Heart right ventricle (tissue), 16 donors: ENCODE data around the gene GREM2. TPM values are rescaled to one million over a fixed set of nuclear protein-coding genes. Genes with fewer than 3 reads are reported as not detected.

Experiments used
- ATAC-seq, 8 donors: fragments of 200-7000 bp; cut with Tn5 transposase; one replicate each; pipeline ENCODE4 v1.9.1; 2020; ENCODE audit warnings: mild to moderate bottlenecking in 8 of 8, moderate library complexity in 8 of 8, moderate number of reproducible peaks in 1 of 8
- DNase-seq, 2 donors: peaks; one replicate each; pipeline ENCODE4 v3.0.0-alpha.2; 2020
- H3K27ac ChIP-seq, 10 donors: fragments of 200-600 bp; sonication (generic) in 2 of 10; one replicate each; pipeline versions ENCODE4 v1.5.0 to v1.8.0; 2020 to 2022; ENCODE audit warnings: mild to moderate bottlenecking in 3 of 10
- H3K27me3 ChIP-seq, 7 donors: fragments of 200-600 bp; one replicate each; pipeline ENCODE4 v1.8.0; 2021 to 2022; ENCODE audit warnings: mild to moderate bottlenecking in 2 of 7
- H3K36me3 ChIP-seq, 9 donors: fragments of 200-600 bp; sonication (generic) in 1 of 9; one replicate each; pipeline versions ENCODE4 v1.5.0 to v1.8.0; 2020 to 2022; ENCODE audit warnings: mild to moderate bottlenecking in 2 of 9
- H3K4me1 ChIP-seq, 9 donors: fragments of 200-600 bp; sonication (generic) in 1 of 9; one replicate each; pipeline versions ENCODE4 v1.5.0 to v1.8.0; 2020 to 2022; ENCODE audit warnings: mild to moderate bottlenecking in 4 of 9
- H3K4me3 ChIP-seq, 10 donors: fragments of 200-600 bp; sonication (generic) in 2 of 10; one replicate each; pipeline versions ENCODE4 v1.5.0 to v1.8.0; 2020 to 2022; ENCODE audit warnings: mild to moderate bottlenecking in 7 of 10, moderate library complexity in 2 of 10
- H3K9me3 ChIP-seq, 11 donors: fragments of 200-600 bp in 10 of 11; sonication (generic) in 2 of 11; one replicate each; pipeline versions ENCODE4 v1.5.0 to v1.8.0; 2013 to 2022; ENCODE audit warnings: mild to moderate bottlenecking in 2 of 11, control low read depth in 1 of 11, moderate library complexity in 1 of 11
- WGBS, 2 donors: extraction: QIAGEN DNeasy Blood & Tissue Kit; methylation state at CpG; one replicate each; pipeline ENCODE4 v1.1.7; 2013; ENCODE audit warnings: inconsistent platforms in 1 of 2; 5-methylcytosine and 5-hydroxymethylcytosine counted together
- intact Hi-C, 10 donors: fragments of 100-400 bp; cut with DNase I; formaldehyde crosslinking; loops; one replicate each; pipeline versions ENCODE4 v1.11.1 to v1.14.2; 2022
- polyA plus RNA-seq, 2 donors: library from polyadenylated mRNA; stranded (reverse); fragments of 200-250 nt; gene quantifications; one replicate each; pipeline ENCODE4 v1.2.3, GENCODE V29; 2013
- total RNA-seq, 10 donors: library from RNA; stranded (reverse); fragmentation: NEBNext Ultra II Directional in 3 of 10; extraction: Animal tissue kit (Norgen Biotek cat#: 25700) in 3 of 10; gene quantifications; one replicate each; pipeline versions ENCODE4 v1.2.1 to v1.2.4, GENCODE V29; 2021 to 2023
- TF ChIP-seq, protein P1 (sequence below), 9 donors: fragments of 200-600 bp; sonication (generic) in 2 of 9; IDR thresholded peaks; one replicate each; pipeline versions ENCODE4 v1.5.0 to v1.8.0; 2021 to 2022; ENCODE audit warnings: antibody characterized with exemption in 9 of 9, mild to moderate bottlenecking in 5 of 9, moderate library complexity in 1 of 9
- donor health status: Arrhythmogenic right ventricular cardiomyopathy.
- donor health status: ischemic (EF 13 %, LVEDD 7.1; RV severe dilation, severe dysfunction).
- donor health status: healthy with polysubstance abuse.
- donor health status: DM: no; HTN: yes; CAD: no.
- donor health status: DM: no; HTN: no; CAD: no.
- donor health status: ischemic (EF 25% LVEDD 6.9; RV normal size, moderate dysfunction).
- donor health status: ischemic (EF 25% LVEDD 5.7; RV mildly dilated, moderate dysfunction).
- donor health status: healthy.
- donor health status: DM: yes; HTN: yes; CAD: no.
- donor health status: Ischemic cardiomyopathy.
- donor health status: ischemic (EF 35%, LVEDD 5.7; RV mildly dilated, moderate dysfunction).
- donor health status: nonischemic (EF 11% LVEDD 7.7; RV severe dilation, severe dysfunction).
- donor health status: DM: yes; HTN: yes; CAD: no.
- donor health status: PGD.
- donor health status: ischemic (EF 29% LVEDD 5.4; RV normal size, mild dysfunction).
- donor health status: nonischemic (EF 23%, LVEDD 6.1; RV moderate dilation, normal function).

Gene GREM2
- total and polyA plus RNA-seq, 12 donors, result 0.01 to 0.25 (median 0.18) TPM; not detected in 8

GRCh38 chr1:240491156-240491555 is 120.8 kb downstream of the GREM2 start:
- H3K4me1 ChIP-seq, result no peaks in the 10 kb centered on the region
- H3K9me3 ChIP-seq, result no peaks in the 10 kb centered on the region
- no peak overlapping the region for H3K4me3 ChIP-seq
- ATAC-seq, result no peak
- peaks cover 0 to 13% (median 4%) of the 10 kb centered on the region in 7 donors for H3K27me3 ChIP-seq
- no peak for DNase-seq
- no peak overlapping the region for H3K27ac ChIP-seq
- H3K36me3 ChIP-seq, result no peaks in the 10 kb centered on the region
- intact Hi-C loops, result no loop called here
- WGBS, 2 donors, result 64 to 75% methylated on average over 5 of the region's 5 CpGs
- TF ChIP-seq, protein P1, sequence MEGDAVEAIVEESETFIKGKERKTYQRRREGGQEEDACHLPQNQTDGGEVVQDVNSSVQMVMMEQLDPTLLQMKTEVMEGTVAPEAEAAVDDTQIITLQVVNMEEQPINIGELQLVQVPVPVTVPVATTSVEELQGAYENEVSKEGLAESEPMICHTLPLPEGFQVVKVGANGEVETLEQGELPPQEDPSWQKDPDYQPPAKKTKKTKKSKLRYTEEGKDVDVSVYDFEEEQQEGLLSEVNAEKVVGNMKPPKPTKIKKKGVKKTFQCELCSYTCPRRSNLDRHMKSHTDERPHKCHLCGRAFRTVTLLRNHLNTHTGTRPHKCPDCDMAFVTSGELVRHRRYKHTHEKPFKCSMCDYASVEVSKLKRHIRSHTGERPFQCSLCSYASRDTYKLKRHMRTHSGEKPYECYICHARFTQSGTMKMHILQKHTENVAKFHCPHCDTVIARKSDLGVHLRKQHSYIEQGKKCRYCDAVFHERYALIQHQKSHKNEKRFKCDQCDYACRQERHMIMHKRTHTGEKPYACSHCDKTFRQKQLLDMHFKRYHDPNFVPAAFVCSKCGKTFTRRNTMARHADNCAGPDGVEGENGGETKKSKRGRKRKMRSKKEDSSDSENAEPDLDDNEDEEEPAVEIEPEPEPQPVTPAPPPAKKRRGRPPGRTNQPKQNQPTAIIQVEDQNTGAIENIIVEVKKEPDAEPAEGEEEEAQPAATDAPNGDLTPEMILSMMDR (IDR thresholded peaks at IDR 0.05), result no peak

DNA sequence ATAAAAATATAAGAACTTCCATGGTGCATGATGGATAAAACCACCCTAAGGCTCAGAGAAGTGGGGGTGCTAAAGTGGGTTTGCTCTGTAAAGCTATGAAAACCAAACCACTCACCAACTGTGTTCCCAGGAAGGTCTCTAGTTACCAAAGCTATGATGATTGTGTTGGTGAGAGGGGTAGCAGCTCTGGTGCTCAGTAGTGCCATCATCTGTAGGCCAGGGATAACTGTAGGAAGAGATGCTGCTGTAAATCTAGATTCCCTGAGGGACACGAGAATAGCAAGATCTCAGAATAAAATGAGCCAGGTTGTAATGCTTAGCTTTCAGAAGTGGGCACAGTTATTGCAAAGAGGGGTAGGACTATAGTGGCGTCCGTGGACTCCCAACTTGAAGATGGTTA is 124.5 kb downstream of the GREM2 start:
- H3K4me3 ChIP-seq, result no peak overlapping the region
- no peaks in the 10 kb centered on the region for H3K36me3 ChIP-seq
- ATAC-seq (no peak), DNase-seq (no peak)
- 74 to 75% methylated on average over 3 of the region's 3 CpGs for WGBS, 2 donors
- intact Hi-C loops, result no loop called here
- TF ChIP-seq, protein P1 (IDR thresholded peaks at IDR 0.05), result no peak
- H3K27me3 ChIP-seq, result peaks cover 0 to 7% (median 4%) of the 10 kb centered on the region in 7 donors
- H3K4me1 ChIP-seq, result no peaks in the 10 kb centered on the region
- H3K9me3 ChIP-seq, result no peaks in the 10 kb centered on the region
- no peak overlapping the region for H3K27ac ChIP-seq

DNA sequence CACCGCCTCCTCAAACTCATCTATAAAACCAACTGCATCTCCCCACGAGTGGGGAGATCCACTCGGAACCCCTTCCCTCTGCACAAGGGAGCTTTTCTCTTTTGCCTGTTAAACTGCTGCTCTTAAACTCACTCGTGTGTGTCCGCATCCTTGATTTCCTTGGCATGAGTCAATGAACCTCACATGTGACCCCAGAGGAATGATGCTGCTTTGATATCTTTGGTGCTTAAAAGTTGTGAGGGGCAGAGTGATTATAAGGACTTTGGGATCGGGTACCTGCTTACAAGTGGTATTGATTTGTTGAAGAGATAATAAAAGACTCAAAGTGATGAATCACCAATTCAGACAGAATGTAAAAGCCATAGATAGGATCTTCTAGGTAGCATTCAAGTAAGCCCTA is 125.3 kb downstream of the GREM2 start:
- ATAC-seq, result no peak
- WGBS, 2 donors, result 69 to 82% methylated on average over 6 of the region's 6 CpGs

DNA sequence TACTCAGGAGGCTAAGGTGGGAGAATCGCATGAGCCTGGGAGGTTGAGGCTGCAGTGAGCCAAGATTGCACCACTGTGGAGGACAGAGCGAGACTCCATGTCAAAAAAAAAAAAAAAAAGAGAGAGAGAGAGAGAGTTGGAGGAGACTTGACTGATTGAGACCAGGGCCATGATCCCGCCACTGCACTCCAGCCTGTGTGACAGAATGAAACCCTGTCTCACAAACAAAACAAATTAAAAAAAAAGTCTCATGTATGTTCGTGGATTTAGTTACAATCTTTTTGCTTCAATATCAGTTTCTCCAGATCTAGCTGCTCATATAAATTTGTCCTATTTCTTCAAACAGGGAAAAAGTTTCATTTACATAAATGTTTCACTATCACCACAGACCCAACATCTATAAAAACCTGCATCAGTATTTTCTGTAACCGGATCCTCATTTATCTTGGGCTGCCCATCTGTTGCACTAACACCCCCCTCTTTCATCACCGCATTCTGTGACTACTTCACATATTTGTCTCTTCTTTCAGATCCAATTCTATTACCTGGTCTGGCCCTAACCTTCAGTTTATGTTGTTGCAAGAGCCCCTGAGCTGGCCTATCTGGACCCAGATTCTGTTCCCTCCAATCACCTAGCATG is 127.0 kb downstream of the GREM2 start:
- DNase-seq (no peak), ATAC-seq (no peak)
- WGBS, 2 donors, result 69 to 72% methylated on average over 6 of the region's 6 CpGs
- no peaks in the 10 kb centered on the region for H3K4me1 ChIP-seq
- intact Hi-C loops, result no loop called here
- no peak overlapping the region for H3K27ac ChIP-seq
- TF ChIP-seq, protein P1 (IDR thresholded peaks at IDR 0.05), result no peak
- peaks cover 0 to 2% (median 0%) of the 10 kb centered on the region in 11 donors for H3K9me3 ChIP-seq
- H3K4me3 ChIP-seq, result no peak overlapping the region
- H3K27me3 ChIP-seq, result no peaks in the 10 kb centered on the region
- H3K36me3 ChIP-seq, result no peaks in the 10 kb centered on the region

More for the DNA sequence above, 125.3 kb downstream of the GREM2 start:
- TF ChIP-seq, protein P1 (IDR thresholded peaks at IDR 0.05), result no peak
- H3K4me1 ChIP-seq, result no peaks in the 10 kb centered on the region
- H3K27me3 ChIP-seq, result peaks cover 0 to 4% (median 0%) of the 10 kb centered on the region in 7 donors
- no peak for DNase-seq
- H3K36me3 ChIP-seq, result no peaks in the 10 kb centered on the region
- H3K9me3 ChIP-seq, result no peaks in the 10 kb centered on the region
- no peak overlapping the region for H3K4me3 ChIP-seq
- H3K27ac ChIP-seq, result no peak overlapping the region
- intact Hi-C loops, result no loop called here
